CD4-positive, alpha-beta T cell (primary cell): Measurements from ENCODE around the gene SLC5A9. TPM values are rescaled to one million over a fixed set of nuclear protein-coding genes. Genes with fewer than 3 reads are reported as not detected.

Experiments
- ATAC-seq: fragments of 200-7000 bp; cut with Tn5 transposase; one replicate; pipeline ENCODE4 v1.10.0; 2022; ENCODE audit warnings: mild to moderate bottlenecking; ENCODE audit not compliant: poor library complexity
- CTCF ChIA-PET: fragments of 350-600 bp; sonication (Branson Sonifier 250); formaldehyde crosslinking; loops from one replicate; lab custom pipeline; 2021; ENCODE audit warnings: antibody characterized with exemption, inconsistent platforms; lab: Charles Lee
- POLR2A ChIA-PET: fragments of 350-600 bp; sonication (Branson Sonifier 250); formaldehyde crosslinking; loops from one replicate; lab custom pipeline; 2021; ENCODE audit warnings: antibody characterized with exemption, inconsistent platforms; lab: Charles Lee
- DNase-seq, 14 experiments: peaks; one replicate each; pipeline ENCODE4 v3.0.0-alpha.2; 2013 to 2020; ENCODE audit warnings: mixed read lengths in 2 of 14
- H3K27ac ChIP-seq, 2 donors: one replicate each; pipeline versions ENCODE4 v1.5.1 to v1.7.0; 2013; ENCODE audit warnings: low read length in 2 of 2, low read depth in 1 of 2, mild to moderate bottlenecking in 1 of 2
- H3K27me3 ChIP-seq, 2 experiments: 1 replicate in 1 of 2; 2 replicates in 1 of 2; pipeline versions ENCODE4 v1.6.1 to v1.7.0; 2013; ENCODE audit warnings: low read length in 2 of 2, control low read depth in 1 of 2, mild to moderate bottlenecking in 1 of 2, moderate library complexity in 1 of 2; ENCODE audit not compliant: insufficient read depth in 2 of 2, control insufficient read depth in 1 of 2
- H3K36me3 ChIP-seq: one replicate; pipeline ENCODE4 v1.6.1; 2013; ENCODE audit warnings: low read length, control low read depth; ENCODE audit not compliant: insufficient read depth
- H3K4me1 ChIP-seq: one replicate; pipeline ENCODE4 v1.6.1; 2013; ENCODE audit warnings: low read length, control low read depth; ENCODE audit not compliant: insufficient read depth
- H3K4me3 ChIP-seq: one replicate; pipeline ENCODE4 v1.5.1; 2013; ENCODE audit warnings: mild to moderate bottlenecking, low read length, moderate library complexity
- H3K9me3 ChIP-seq, 2 experiments: 1 replicate in 1 of 2; 2 replicates in 1 of 2; pipeline versions ENCODE4 v1.6.1 to v1.7.0; 2013; ENCODE audit warnings: low read length in 2 of 2, mild to moderate bottlenecking in 2 of 2, control low read depth in 1 of 2, moderate library complexity in 1 of 2; ENCODE audit not compliant: control insufficient read depth in 1 of 2, insufficient read depth in 1 of 2
- H3K27ac Mint-ChIP-seq: one replicate; pipeline ENCODE4 v1.8.0; 2020; ENCODE audit warnings: mixed read lengths
- H3K27me3 Mint-ChIP-seq: one replicate; pipeline ENCODE4 v1.8.0; 2021; ENCODE audit warnings: mixed read lengths
- H3K36me3 Mint-ChIP-seq: one replicate; pipeline ENCODE4 v1.8.0; 2021; ENCODE audit warnings: low read depth, mixed read lengths
- H3K4me1 Mint-ChIP-seq: one replicate; pipeline ENCODE4 v1.8.0; 2021; ENCODE audit warnings: low read depth, mixed read lengths
- H3K4me3 Mint-ChIP-seq: one replicate; pipeline ENCODE4 v1.8.0; 2020; ENCODE audit warnings: mild to moderate bottlenecking, mixed read lengths
- H3K9me3 Mint-ChIP-seq: one replicate; pipeline ENCODE4 v1.8.0; 2020; ENCODE audit warnings: mixed read lengths
- intact Hi-C, 2 experiments: fragments of 100-400 bp; cut with DNase I in 1 of 2; cut with micrococcal nuclease in 1 of 2; formaldehyde crosslinking; loops; one replicate each; pipeline versions ENCODE4 v1.15.1 to v1.9.0; 2023 to 2025; cut with DNase I, micrococcal nuclease
- total RNA-seq, 174 experiments: library from RNA in 2 of 174; stranded (reverse) in 2 of 174; gene quantifications; one replicate each; pipeline ENCODE4 v1.2.3 and lab custom pipeline; 2021 to 2026
- TF ChIP-seq, protein P1 (sequence below): fragments of 200-600 bp; IDR thresholded peaks from one replicate; pipeline ENCODE4 v1.8.0; 2022; ENCODE audit warnings: antibody characterized with exemption, mild to moderate bottlenecking

Gene SLC5A9
- total RNA-seq, 2 experiments from 2014 or later = not detected

DNA sequence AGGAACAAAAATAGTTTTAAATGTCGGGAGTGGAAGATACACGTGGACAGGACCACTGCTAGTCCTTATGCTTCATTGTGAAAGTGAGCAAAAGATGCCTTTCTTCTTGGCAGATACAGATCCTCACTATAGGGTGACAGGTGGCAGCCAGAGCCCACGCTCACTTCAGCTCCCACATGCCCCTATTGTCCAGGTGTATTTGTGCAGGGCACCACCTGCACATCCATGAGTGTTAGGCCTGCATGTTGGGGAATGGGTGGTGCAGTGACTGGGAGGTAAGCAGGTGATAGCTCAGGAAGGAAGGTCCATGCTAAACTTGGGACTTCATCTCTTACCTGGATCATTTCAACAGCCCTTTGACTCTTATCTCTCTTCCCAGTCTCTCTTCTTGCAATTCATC is 27.4 kb downstream of the SLC5A9 start:
- no peaks in the 10 kb centered on the region for H3K9me3 ChIP-seq
- peaks cover 3% of the 10 kb centered on the region for H3K4me1 ChIP-seq
- TF ChIP-seq, protein P1, sequence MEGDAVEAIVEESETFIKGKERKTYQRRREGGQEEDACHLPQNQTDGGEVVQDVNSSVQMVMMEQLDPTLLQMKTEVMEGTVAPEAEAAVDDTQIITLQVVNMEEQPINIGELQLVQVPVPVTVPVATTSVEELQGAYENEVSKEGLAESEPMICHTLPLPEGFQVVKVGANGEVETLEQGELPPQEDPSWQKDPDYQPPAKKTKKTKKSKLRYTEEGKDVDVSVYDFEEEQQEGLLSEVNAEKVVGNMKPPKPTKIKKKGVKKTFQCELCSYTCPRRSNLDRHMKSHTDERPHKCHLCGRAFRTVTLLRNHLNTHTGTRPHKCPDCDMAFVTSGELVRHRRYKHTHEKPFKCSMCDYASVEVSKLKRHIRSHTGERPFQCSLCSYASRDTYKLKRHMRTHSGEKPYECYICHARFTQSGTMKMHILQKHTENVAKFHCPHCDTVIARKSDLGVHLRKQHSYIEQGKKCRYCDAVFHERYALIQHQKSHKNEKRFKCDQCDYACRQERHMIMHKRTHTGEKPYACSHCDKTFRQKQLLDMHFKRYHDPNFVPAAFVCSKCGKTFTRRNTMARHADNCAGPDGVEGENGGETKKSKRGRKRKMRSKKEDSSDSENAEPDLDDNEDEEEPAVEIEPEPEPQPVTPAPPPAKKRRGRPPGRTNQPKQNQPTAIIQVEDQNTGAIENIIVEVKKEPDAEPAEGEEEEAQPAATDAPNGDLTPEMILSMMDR = no peak
- no peaks in the 10 kb centered on the region for H3K9me3 Mint-ChIP-seq
- H3K27me3 Mint-ChIP-seq = peaks cover 7% of the 10 kb centered on the region
- ATAC-seq (no peak), DNase-seq (no peak)
- H3K27me3 ChIP-seq = no peaks in the 10 kb centered on the region
- ChIA-PET CTCF (no interaction called here), POLR2A (no interaction called here)
- H3K4me1 Mint-ChIP-seq = peaks cover 4% of the 10 kb centered on the region
- H3K27ac ChIP-seq = no peak overlapping the region
- H3K4me3 Mint-ChIP-seq = no peak overlapping the region
- H3K36me3 Mint-ChIP-seq = no peaks in the 10 kb centered on the region
- H3K4me3 ChIP-seq = no peak overlapping the region
- no peak overlapping the region for H3K27ac Mint-ChIP-seq
- intact Hi-C loops = no loop called here
- H3K36me3 ChIP-seq = no peaks in the 10 kb centered on the region

DNA sequence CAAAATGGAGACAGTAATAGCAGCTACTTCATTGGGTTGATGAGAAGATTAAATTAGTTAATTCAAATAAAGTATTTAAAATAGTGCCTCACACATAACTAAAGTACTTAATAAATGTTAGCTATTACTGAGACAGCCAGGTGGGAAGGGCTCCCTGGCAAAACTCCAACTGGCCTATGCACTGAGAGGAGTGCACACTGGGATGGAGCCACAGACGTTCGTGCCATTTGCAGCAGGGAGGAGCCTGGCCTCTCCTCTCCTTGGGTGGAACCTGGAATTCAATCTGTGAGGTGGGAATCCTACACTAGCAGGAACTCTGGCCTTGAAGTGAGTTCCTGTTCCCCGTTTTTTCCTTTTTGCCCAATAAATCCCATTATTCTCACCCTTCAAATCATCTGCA is 28.1 kb downstream of the SLC5A9 start:
- no peak overlapping the region for H3K27ac Mint-ChIP-seq
- intact Hi-C loops = no loop called here
- H3K27ac ChIP-seq = no peak overlapping the region
- no peaks in the 10 kb centered on the region for H3K9me3 Mint-ChIP-seq
- no peaks in the 10 kb centered on the region for H3K9me3 ChIP-seq
- H3K27me3 Mint-ChIP-seq = peaks cover 7% of the 10 kb centered on the region
- H3K4me1 Mint-ChIP-seq = no peaks in the 10 kb centered on the region
- H3K4me3 Mint-ChIP-seq = no peak overlapping the region
- H3K4me1 ChIP-seq = no peaks in the 10 kb centered on the region
- POLR2A ChIA-PET = no interaction called here
- H3K27me3 ChIP-seq = no peaks in the 10 kb centered on the region
- TF ChIP-seq, protein P1 = no peak
- ATAC-seq (no peak), DNase-seq (no peak)
- H3K4me3 ChIP-seq = no peak overlapping the region
- H3K36me3 Mint-ChIP-seq = no peaks in the 10 kb centered on the region
- CTCF ChIA-PET = no interaction called here
- no peaks in the 10 kb centered on the region for H3K36me3 ChIP-seq

DNA sequence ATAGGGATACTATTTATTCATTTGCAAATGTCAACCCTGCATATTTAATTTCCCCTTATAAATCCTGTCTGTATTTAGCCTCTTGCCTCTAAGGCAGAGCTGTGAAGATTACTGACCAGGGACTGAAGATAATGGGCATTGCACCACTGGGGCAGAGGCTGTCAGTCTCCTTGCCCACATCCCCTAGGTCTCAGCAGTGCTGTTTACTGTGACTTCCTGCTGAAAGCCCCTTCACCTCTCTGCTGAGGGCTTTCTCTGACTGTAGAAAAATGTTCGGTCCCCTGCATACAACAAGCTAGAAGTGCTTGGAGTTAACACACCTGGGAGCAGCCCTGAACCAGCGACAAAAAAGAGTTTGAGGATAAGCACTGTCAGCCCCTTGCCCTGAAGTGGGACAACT is 28.8 kb downstream of the SLC5A9 start:
- no peak overlapping the region for H3K27ac ChIP-seq
- no peaks in the 10 kb centered on the region for H3K9me3 ChIP-seq
- H3K4me1 ChIP-seq = no peaks in the 10 kb centered on the region
- no peaks in the 10 kb centered on the region for H3K36me3 ChIP-seq
- no peak overlapping the region for H3K4me3 ChIP-seq
- CTCF ChIA-PET = no interaction called here
- H3K27ac Mint-ChIP-seq = no peak overlapping the region
- ATAC-seq = no peak
- H3K9me3 Mint-ChIP-seq = no peaks in the 10 kb centered on the region
- TF ChIP-seq, protein P1 = no peak
- POLR2A ChIA-PET = no interaction called here
- peaks cover 7% of the 10 kb centered on the region for H3K27me3 Mint-ChIP-seq
- no peaks in the 10 kb centered on the region for H3K27me3 ChIP-seq
- H3K36me3 Mint-ChIP-seq = no peaks in the 10 kb centered on the region
- H3K4me1 Mint-ChIP-seq = no peaks in the 10 kb centered on the region
- DNase-seq = no peak
- no peak overlapping the region for H3K4me3 Mint-ChIP-seq
- intact Hi-C loops = no loop called here
